ENCODE measurements around the gene ETHE1.
"Not testable (repeated sequence)": the region's sequence is repeated elsewhere in the genome, so short reads cannot be mapped to it uniquely, and the experiment has no call there.

The ETHE1 gene

DNA sequence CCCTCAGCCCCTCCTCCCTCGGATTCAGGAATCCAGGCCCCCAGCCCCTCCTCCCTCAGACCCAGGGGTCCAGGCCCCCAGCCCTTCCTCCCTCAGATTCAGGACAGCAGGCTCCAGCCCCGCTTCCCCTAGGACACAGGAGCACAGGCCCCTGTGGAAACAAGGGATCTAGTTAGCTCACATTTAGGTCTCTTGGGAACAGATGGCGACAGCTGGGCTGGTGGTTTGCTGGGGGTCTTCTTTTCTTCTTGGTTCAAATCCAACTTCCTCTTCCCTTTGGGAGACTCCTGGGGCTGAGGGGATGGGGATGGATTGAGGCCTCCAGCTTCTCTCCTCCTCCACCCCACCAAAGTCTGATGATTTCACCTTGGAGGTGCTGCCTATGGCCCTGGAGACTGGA is 25.6 kb upstream of the ETHE1 start:
- no peak for DNase-seq (ENCODE audit: low read depth in 2 of 2, low spot score in 1 of 2)

DNA sequence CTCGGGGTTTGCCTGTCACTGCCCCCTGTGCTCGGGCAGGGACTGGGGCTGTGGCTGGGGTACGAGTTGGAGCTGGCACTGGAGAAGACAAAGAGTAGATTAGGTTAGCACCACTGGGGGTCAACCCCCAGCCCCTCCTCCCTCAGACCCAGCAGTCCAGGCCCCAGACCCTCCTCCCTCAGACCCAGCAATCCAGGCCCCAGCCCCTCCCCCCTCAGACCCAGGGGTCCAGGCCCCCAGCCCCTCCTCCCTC is 25.1 kb upstream of the ETHE1 start:
- DNase-seq (ENCODE audit: low read depth in 2 of 2, low spot score in 1 of 2) = no peak

DNA sequence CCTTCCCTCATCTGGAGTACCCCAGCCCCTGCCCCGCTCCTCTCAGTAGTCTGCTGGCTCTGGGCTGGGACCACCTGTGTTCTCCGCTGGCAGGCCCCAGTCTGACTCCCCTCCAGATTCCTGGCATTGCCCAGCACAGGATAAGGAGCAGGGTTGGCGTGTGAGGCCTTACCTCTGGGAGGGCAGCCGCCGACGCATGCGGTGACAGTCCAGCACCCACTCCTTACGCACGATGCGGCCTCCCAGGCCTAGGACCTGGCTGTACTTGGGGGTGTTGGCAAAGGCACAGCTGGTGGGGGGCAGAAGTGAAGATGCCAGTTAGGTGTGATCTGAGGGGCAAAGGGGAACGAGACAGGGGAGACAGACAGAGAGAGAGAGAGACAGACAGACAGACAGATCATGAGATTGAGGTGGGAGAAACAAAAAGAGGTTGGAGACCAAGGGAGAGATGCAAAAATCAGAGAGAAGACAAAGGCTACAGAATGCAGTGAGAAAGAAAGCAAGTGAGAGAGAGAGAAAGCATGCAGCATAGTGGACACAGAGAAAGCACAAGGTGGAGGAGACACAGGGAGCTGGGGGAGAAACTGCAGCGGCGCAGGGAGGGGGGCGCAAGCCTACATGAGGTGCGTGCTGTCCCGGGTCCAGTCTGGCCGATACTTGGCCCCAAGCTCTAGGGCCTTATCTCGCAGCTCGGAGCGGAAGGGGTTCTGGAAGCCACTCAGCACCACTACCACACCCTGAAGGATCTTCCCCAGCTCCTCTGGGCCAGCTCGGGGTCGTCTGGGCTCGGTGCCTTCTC is 24.6 kb upstream of the ETHE1 start:
- no peak for DNase-seq (ENCODE audit: low read depth in 2 of 2, low spot score in 1 of 2)

DNA sequence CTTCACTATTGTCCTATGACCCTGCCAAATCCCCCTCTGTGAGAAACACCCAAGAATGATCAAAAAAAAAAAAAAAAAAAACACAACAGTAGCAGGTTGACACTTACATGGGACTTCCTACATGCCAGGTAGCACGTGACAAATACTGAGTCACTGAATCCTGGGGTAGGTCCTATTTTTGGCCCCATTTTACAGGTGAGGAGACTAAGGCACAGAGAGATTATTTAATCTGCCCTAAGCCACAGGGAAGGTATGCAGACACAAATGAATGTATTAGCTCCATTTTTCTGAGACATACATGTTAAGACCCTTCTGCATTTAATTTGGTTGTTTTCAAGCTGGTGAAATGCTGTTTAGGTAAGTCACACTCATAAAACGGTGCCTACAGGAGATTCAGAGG is 21.7 kb upstream of the ETHE1 start:
- DNase-seq (ENCODE audit: low read depth in 2 of 2, low spot score in 1 of 2) = no peak

DNA sequence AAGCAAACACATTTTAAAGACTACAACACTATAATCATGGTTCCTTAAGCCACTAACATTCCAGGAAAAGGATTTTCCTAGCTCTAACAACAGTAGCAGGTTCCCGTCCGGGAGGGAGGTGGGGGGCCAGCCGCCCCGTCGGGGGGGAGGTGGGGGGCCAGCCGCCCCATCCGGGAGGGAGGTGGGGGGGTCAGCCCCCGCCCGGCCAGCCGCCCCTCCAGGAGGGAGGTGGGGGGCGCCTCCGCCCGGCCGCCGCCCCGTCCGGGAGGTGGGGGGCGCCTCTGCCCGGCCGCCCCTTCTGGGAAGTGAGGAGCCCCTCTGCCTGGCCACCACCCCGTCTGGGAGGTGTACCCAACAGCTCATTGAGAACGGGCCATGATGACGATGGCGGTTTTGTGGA is 20.9 kb upstream of the ETHE1 start:
- DNase-seq (ENCODE audit: low read depth in 2 of 2, low spot score in 1 of 2) = not testable (repeated sequence)

DNA sequence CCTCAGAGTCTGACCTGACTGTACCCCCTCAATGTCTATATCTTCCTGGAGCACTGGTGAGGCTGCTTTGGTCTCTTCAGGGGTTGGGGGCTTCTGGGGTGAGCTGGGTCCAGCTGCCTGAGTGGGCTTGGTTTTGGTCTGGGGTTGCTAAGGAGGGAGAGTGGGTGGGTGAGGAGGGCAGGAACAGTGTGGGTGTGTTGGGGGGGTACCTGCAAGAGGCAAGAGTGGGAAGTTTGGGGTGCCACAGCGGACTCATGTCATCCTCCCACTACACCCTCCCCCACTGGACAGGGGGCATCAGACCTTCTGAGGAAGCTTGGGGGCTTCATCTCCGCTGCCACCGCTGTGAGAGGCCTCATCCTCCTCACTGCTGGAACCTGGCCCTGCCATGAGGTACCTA is 19.6 kb upstream of the ETHE1 start:
- no peak for DNase-seq (ENCODE audit: low read depth in 2 of 2, low spot score in 1 of 2)

DNA sequence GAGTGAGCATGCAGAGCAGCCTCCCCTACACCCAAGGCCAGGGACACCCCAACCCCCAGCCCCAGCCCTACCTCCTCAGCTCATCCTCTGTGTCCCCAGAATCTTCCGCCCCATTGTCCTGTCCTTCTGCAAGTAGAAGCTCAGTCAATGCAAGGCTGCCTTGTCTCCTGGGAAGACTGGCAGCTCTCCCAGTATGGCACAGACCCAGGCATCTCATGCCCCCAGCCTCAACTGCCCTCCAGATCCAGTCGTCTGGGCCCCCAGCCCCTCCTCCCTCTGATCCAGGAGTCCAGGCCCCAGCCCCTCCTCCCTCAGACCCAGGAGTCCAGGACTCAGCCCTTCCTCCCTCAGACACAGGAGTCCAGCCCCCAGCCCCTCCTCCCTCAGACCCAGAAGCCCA is 19.0 kb upstream of the ETHE1 start:
- DNase-seq (ENCODE audit: low read depth in 2 of 2, low spot score in 1 of 2) = no peak

DNA sequence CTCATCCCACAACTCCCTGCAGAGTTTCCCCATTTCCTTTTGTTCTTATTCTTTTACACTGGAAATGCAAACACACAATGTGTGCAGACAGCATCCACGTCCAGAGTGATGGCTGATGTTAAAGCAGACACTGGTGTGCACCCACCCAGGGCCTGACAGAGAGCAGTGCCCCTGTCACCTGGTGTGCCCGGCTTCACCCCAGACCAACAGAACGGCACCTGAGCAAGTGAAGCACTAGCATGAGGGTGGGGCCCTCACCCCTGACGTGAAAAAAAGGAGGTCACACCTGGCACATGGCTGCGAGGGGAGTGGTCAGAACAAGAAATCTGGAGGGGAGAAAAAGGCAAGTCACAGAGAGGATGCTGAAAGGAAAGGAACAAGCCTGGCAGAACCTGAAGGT is 18.3 kb upstream of the ETHE1 start:
- DNase-seq (ENCODE audit: low read depth in 2 of 2, low spot score in 1 of 2) = no peak

DNA sequence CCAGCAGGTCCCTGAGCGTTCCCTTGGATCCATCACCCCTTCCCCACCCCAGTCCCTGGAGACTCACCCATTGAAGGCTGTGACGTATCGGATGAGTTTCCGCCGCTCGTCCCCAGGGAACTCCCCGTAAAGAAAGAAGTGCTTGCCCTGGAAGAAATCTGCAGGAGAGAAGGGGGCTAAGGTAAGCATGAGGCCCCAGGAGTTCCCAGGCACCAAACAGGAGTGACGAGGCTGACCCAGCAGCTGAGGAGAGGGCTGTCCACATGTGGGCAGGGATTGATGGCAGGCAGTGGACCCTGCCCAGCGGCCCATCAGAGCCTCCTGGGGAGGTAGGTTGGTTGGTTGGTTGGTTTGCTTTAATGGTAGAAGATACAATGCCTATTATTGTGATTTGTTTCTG is 17.1 kb upstream of the ETHE1 start:
- no peak for DNase-seq (ENCODE audit: low read depth in 2 of 2, low spot score in 1 of 2)

DNA sequence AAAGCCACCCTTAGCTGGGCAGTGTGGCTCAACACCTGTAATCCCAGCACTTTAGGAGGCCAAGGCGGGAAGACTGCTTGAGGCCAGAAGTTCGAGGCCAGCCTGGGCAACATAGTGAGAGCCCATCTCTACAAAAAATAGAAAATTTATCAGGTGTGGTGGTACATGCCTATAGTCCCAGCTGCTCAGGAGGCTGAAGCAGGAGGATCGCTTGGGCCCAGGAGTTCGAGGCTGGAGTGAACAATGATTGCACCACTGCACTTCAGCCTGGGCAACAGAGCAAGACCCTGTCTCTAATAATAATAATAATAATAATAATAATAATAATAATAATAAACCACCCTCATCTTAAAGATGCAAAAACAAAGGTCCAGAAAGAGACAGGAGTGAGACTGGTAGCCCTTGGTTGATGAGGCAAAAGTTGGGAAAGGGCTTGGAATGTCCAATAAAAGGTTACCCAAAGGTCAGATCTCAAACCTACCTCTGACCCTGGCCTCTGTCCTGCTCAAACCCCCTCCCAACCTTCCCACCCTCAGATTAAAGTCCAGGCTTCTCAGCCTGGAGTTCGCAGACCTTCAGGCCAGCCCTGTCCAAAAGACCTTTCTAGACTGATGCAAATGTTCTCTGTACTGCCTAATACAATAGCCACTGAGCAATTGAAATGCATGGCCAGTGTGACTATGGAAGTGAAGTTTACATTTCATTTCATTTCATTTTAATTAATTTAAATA is 15.1 kb upstream of the ETHE1 start:
- no peak for DNase-seq (ENCODE audit: low read depth in 2 of 2, low spot score in 1 of 2)

DNA sequence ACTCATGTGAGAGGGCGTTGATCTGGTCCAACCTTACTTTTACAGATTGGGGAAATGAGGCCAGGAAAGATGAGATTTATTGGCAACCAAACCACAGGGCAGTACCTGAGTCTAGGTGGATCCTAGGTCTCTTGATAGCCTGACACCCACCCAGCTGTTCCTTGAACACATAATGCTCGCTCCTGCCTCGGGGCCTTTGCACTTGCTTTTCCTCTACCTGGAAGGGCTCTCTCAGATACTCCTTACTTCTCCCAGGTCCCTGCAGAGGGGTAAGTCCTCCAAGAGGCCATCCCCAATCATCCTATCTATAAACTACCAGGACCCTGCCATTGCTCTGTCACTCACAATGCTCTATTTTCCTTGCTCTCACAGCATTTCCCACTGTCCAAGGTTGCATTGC is 13.4 kb upstream of the ETHE1 start:
- DNase-seq (ENCODE audit: low read depth in 2 of 2, low spot score in 1 of 2) = no peak

DNA sequence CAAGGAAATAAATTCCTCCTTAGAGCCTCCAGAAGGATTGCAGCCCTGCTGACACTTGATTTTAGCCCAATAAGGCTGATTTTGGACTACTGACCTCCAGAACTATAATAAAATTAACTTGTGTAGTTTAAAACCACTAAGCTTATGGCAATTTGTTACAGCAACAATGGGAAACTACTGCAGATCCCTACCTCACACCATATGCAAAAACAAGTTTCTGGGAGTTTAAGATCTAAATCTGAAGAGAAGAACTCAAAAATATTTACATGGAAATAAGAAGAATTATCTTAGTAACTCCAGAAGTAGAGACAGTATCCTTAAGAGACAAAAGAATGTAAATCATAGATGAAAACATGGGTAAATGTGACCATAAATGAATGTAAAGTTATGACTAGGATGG is 11.9 kb upstream of the ETHE1 start:
- no peak for DNase-seq (ENCODE audit: low read depth in 2 of 2, low spot score in 1 of 2)

DNA sequence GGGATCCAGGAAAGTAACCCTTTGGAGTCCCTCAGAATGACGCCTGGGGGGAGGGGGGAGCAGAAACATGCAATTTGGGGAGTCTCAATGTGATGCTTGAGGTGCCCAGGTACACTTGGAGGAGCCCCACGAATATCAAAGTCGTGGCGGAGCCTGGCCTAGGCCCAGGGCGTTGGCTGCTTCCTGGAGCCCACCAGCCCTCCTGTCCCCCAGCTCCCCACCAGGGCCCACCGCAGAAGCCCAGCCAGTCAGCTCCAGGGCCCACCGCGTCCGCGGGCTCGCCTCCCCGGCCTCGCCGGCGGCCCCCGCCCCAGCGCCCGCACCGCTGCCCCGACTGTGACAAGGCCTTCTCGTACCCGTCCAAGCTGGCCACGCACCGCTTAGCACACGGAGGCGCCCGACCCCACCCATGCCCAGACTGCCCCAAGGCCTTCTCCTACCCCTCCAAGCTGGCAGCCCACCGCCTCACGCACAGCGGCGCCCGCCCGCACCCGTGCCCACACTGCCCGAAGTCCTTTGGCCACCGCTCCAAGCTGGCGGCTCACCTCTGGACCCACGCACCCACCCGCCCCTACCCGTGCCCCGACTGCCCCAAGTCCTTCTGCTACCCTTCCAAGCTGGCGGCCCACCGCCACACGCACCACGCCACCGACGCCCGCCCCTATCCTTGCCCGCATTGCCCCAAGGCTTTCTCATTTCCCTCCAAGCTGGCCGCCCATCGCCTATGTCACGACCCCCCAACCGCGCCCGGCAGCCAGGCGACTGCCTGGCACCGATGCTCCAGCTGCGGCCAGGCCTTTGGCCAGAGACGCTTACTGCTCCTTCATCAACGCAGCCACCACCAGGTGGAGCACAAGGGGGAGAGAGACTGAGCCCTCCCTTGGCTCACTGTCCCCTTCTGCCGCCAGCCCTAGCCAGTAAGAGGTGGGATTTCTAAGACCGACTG is 8.1 kb upstream of the ETHE1 start:
- no peak for DNase-seq (ENCODE audit: low read depth in 2 of 2, low spot score in 1 of 2)

DNA sequence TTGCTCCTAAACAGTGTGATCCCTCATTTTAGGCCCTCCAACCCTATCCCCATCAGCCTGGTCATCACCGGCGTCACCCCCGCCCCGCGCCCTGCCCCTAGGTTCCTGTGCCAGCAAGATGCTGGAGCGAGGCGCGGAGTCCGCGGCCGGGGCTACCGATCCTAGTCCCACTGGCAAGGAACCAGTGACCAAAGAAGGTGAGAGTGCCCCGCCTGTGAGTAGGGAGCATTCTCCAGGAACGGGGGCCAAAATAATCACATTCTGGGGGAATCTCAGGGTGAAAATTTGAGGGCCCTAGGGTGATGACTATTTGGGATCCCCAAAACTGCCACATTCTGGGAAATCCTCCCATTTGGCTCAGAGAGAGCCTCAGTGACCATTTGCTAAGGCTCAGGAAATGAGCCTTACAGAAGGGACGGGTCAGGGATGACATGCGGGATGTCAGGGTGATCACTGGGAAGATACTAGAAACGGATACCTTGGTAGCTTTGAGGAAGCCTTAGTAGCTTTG is 7.4 kb upstream of the ETHE1 start:
- no peak for DNase-seq (ENCODE audit: low read depth in 2 of 2, low spot score in 1 of 2)

DNA sequence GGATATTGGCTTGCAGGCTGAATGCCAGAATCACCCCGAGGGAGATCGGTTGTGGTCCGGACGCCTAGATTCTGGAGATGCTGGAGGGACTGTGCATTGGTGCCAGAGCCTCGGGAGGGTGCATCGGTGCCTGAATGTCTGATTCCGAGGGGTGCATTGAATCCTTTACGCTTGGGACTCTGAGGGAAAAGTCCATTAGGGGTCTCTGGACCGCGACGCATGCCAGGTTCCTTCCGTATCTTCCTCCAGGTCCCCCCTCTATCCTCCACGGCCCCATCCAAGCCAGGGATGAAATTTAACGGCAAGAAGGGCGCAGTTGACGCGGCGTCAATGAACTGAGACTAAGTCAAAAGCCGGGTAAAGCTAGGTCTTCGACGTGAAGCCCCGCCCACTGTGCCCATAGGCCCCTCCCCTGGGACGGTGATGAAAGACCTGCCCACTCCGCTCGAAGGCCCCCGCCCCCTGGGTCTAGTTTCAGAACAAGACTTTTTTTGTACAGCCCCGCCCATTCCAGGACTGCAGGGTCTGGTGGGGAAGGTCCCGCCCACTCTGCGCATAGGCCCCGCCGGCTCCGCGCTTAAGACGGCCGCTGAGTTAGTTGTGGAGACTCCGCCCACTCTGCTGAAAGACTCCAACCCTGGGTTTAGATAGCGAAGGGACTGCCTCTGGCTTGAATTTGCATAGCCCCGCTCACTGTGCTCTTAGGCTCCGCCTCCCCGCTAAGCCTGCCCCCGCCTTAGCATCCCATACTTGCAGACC is 6.7 kb upstream of the ETHE1 start:
- DNase-seq (ENCODE audit: low read depth in 2 of 2, low spot score in 1 of 2) = peak; percentile 82 to 88

DNA sequence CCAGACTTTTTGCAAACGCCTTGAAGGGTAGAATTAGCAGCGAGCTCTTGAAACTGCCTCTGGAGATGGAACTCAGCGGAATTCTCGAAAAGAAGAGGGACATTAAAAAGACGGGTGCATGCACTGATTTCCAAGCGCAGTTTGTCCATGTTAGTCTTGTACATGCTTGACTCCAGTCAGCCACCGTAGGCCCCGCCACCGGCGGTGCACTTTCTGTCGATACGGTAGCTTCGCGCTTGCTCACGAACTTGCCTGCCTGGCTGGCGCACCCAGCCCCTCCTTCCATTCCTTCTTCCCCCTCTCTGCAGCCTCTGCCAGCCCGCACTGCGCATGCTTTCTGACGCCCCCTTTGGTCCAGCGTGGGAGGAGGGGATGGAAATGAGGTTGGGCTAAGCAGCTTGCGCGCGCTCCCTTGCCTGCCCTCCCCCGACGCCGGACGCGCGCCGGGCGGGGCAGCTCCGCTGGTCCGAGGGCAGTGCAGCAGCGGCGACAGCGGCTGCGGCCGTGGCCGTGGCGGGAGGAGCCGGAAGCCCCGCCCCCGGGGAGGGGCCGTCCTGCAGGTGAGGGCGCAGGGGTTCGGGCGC is 6.1 kb upstream of the ETHE1 start, which contains the start of gene ZNF575:
ZNF575 (plus strand) TSS at position 227 of the 584 bp plus-strand sequence. CDS start 1,235 bp downstream, outside the sequence.
- peak; percentile 62 to 76 for DNase-seq (ENCODE audit: low read depth in 2 of 2, low spot score in 1 of 2)

DNA sequence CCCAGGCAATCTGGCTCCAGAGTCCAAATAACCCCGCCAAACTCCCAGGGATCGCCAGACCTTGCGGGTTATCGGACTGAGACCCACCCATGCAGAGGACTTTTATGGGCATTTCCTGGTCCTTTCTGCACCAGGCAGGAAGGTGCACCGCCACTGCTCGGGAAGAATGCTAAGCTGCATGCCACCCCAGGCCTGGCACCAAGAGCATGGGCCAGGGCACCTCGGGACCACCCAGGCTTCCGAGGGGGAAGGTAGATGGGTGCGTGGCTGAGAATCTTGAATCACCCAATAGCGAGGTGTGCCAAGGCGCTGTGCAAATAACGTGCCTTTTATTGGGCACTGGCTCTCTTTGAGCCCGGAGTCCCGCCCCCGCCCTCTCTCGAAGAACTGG is 5.6 kb upstream of the ETHE1 start:
- DNase-seq (ENCODE audit: low read depth in 2 of 2, low spot score in 1 of 2) = no peak

DNA sequence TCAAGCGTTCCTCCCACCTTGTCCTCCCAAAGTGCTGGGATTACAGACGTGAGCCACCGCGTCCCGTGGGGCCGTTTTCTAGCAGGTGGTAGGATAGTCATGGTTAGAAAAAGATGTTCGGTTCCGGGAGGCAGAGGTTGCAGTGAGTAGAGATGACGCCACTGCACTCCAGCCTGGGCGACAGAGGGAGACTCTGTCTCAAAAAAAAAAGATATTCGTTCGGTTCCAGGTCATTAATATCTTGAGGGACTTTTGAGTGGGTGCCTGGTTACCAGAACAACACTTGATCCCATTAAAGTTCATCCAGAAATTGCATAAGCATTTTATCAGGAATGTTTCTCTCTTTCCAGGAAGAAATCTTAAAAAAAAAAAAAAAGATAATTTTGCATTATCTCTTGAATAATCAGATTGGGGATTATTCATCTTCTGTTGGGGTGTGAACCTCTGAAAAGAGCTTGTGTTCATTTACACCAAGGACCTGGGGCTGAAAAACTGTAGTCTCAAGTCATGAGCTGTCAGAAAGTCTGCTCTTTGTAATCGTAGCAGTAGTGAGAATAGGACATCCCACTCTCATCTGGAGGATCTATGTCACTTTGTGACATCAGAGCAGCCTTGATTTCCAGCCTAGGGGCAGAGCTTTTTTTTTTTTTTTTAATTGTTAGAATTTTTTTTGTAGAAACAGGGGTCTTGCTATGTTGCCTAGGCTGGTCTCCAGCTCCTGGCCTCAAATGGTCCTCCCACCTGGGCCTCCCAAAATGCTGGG is 1.0 kb upstream of the ETHE1 start:
- no peak for DNase-seq (ENCODE audit: low read depth in 2 of 2, low spot score in 1 of 2)

DNA sequence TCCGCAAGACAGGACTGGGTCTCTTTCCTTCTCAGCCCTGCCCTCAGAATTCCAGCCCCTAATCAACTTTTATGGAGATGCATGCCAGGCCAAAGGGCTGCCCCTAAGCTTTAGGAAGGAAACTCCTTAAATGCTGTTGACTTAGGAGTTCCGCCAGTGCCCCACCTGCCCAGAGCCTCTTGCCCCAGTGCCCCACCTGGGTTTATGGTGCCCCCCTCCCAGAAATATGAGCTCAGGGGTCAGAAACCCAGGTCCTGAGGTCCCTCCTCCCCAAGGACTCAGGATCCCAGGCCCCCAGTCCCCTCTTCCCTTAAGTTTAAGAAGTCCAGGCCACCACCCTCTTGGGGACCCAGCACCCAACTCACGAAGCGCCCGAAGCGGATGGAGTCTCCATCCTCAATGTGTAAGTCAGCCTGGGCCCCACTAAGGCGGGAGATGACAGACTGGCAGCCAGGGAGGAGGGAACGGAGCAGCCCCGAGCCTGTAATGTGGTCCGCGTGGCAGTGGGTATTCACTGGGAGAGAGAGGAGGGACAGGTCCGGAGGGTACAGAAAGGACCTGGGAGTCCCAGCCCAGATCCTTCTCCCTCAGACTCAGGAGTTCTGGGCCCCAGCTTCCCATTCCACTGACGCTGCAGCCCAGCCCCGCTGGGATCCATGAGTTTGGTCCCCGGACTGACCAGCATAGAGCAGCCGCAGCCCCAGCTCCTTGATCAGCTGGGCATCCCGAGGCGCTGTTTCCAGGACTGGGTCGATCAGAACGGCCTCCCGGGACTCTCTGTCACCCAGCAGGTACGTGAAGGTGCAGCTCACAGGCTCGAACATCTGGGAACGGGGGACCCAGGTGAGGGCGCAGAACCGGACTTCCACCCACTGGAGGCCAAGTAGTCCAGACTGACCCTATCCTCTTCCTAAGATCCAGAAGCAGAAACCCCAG is 897 bp downstream of the ETHE1 start:
- no peak for DNase-seq (ENCODE audit: low read depth in 2 of 2, low spot score in 1 of 2)
